Stimulated activated CD4-positive, alpha-beta T cell treated with anti-CD3 and anti-CD28 coated beads, Interleukin-2, amount 100 ng/mL, for 4 hours (primary cell): Measurements from ENCODE around the gene RNF175.
"Not testable (repeated sequence)": the region's sequence is repeated elsewhere in the genome, so short reads cannot be mapped to it uniquely, and the experiment has no call there.

Experiments used
- DNase-seq: peaks from one replicate; pipeline ENCODE4 v3.0.0-alpha.2; 2020; ENCODE audit warnings: low read depth

The RNF175 gene

DNA sequence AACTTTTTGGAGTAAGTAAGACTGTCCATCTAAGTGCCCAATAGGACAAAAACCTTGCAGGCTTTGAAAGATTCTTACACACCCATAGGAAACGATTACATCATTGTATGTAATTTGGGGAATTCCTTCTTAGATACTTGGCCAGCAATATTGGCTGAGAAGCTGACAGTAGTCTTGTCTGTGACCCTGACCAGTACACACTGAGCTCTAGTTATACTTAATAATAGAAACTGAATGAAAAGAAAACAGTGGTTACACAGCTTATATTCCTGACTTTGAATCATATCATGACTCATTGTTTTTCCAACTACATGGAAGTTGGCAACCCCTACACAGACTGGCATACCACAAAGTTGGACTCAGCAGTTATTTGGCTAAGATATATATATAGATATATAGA lies 82.8 kb downstream of the RNF175 start:
- no peak for DNase-seq

DNA sequence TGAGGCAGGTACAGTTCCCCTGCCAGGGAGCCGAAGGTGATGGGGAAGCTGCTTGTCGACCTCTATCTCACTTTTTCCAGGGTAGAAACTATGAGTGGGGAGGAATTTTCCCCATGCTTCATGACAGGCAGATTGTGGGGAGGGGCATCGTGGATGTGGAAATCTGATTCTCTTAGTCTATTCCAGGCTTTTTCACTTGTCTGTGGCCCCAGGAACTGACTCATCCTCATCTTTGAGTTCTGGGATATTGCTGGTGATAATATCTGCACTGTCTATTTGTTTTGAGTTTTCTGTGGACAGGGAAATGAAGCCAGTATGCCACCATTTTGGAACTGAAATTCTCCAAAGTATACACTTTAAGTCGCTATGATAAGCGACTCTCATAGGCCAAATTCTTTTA lies 83.3 kb downstream of the RNF175 start:
- no peak for DNase-seq

DNA sequence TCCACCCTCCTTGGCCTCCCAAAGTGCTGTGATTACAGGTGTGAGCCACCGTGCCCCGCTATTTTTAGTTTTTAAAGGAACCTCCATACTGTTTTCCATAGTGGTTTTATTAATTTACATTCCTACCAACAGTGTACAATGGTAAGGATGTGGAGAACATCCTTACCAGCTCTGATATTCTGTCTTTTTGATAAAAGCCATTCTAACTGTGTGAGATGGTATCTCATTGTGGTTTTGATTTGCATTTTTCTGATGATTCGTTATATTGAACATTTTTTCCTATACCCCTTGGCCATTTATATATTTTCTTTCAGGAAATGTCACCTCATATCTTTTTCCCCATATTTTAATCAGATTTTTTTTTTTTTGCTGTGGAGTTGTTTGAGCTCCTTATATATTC lies 90.0 kb downstream of the RNF175 start:
- no peak for DNase-seq

DNA sequence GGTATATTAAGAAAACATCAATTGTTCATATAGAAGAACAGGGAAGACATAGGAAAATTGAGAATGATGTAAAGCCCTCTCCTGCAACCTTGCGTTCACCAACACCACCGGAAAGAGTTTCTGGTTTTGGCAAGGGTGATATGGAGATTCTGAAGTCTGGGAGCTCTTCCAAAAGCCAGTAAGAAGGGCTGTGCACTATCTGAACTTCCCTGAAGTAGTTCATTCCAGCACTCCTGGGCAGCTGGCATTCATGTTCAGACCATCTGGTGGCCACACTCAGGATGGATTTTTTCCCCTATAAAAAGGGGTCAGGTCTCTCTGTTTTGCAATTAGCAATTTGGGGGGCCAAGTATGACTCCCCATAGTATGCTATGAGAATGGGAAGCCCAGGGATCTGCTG lies 91.2 kb downstream of the RNF175 start:
- no peak for DNase-seq

DNA sequence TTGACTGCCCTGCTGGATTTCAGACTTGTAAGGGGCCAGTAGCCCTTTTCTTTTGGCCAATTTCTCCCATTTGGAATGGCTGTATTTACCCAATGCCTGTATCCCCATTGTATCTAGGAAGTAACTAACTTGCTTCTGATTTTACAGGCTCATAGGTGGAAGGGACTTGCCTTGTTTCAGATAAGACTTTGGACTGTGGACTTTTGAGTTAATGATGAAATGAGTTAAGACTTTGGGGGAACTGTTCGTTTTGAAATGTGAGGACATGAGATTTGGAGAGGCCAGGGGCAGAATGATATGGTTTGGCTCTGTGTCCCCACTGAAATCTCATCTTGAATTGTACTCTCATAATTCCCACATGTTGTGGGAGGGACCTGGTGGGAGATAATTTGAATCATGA lies 93.3 kb downstream of the RNF175 start:
- not testable (repeated sequence) for DNase-seq

DNA sequence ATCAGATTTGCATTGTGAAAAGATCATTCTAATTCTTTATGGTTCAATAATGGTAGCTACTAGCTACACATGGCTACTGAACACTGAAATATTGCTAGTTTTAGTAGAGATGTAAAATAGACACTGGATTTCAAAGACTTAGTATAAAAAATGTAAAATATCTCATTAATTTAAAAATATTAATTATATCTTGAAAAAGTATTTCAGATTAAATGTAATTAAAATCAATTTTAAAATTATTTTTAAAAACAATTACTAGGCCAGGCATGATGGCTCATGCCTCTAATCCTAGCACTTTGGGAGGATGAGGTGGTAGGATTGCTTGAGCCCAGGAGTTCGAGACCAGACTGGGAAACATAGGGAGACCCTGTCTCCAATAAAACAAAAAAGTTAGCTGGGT lies 96.2 kb downstream of the RNF175 start:
- DNase-seq: no peak

DNA sequence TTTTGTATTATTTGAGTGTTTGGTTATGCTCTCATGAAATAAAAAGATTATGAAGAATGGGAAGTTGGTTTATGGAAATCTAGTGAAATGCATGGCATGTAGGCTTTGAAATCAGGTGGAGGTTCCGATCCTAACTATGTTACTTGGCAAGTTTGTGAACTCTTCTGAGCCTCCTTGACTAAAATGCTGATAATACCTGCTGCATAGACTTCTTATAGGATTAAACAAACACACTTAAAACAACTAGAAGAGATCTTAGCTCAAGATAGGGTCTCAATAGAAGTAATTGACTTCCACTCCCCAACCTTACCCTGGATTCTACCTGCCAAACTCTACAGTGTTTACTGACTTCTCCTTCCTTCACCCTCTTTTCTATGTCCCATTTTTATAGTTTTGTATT lies 97.9 kb downstream of the RNF175 start:
- DNase-seq: no peak

DNA sequence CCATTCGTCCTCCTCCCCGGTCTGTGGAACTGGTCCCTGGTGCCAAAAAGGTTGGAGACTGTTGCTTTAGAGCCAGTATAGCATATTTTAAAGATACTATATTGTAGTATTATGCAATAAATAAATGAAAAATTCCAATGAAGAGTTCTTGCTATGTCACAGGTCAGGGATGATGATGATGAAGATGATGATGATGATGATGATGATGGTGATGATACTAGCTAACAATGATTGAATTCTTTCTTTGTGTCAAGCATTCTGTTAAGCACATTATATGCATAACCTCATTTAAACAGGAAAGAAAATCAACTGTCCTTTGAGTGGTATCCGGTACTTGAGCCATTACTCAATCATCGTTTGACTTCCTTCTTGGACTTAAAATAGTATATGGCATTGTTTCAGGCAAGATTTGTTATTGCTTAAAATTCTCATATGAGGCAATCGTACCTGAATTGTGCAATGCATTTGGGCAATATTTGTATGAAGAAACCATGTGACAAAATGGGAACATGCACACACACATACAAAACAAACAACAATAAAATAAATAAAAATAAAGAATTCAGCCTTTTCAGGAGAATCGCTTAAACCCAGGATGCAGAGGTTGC lies 98.5 kb downstream of the RNF175 start:
- no peak for DNase-seq
